NCI-H82 (cell line): Measurements from ENCODE around the gene PPIL6.
A peak's percentile ranks its signal among the peaks of the same experiment; 100 is the strongest.

Source experiments
- DNase-seq: peaks from one replicate; lab custom pipeline; 2025; lab: John Stamatoyannopoulos, UW

The PPIL6 gene

GRCh38 chr6:109362102-109362884 lies 78.1 kb downstream of the PPIL6 start:
- no peak for DNase-seq

GRCh38 chr6:109360791-109361190 lies 79.6 kb downstream of the PPIL6 start:
- DNase-seq, result no peak

- no peak for DNase-seq
These were observed 80.1 kb downstream of the PPIL6 start for GRCh38 chr6:109360281-109360680.

GRCh38 chr6:109359248-109359647 lies 81.2 kb downstream of the PPIL6 start:
- DNase-seq, result no peak

- DNase-seq, result no peak
These were observed 82.2 kb downstream of the PPIL6 start for GRCh38 chr6:109358204-109358603.

GRCh38 chr6:109356237-109356636 lies 84.2 kb downstream of the PPIL6 start:
- no peak for DNase-seq

GRCh38 chr6:109351231-109352130 lies 88.9 kb downstream of the PPIL6 start:
- DNase-seq, result no peak

- no peak for DNase-seq
These were observed 90.9 kb downstream of the PPIL6 start for GRCh38 chr6:109349419-109349987.

- no peak for DNase-seq
These were observed 92.2 kb downstream of the PPIL6 start for GRCh38 chr6:109348226-109348625.

- no peak for DNase-seq
These were observed 92.6 kb downstream of the PPIL6 start for GRCh38 chr6:109347779-109348178.

- no peak for DNase-seq
These were observed 94.4 kb downstream of the PPIL6 start for GRCh38 chr6:109345986-109346385.

- DNase-seq, result no peak
These were observed 96.2 kb downstream of the PPIL6 start for GRCh38 chr6:109344226-109344625.

GRCh38 chr6:109343518-109343917 lies 96.9 kb downstream of the PPIL6 start:
- DNase-seq, result no peak

GRCh38 chr6:109342911-109343310 lies 97.5 kb downstream of the PPIL6 start:
- no peak for DNase-seq

GRCh38 chr6:109342506-109342905 lies 97.9 kb downstream of the PPIL6 start:
- no peak for DNase-seq

GRCh38 chr6:109340811-109341210 lies 99.6 kb downstream of the PPIL6 start:
- DNase-seq, result peak; percentile 54
